Gastroesophageal sphincter (tissue), 4 donors: ENCODE data around the gene SCG3. TPM values are rescaled to one million over a fixed set of nuclear protein-coding genes. Genes with fewer than 3 reads are reported as not detected.

Experiments used
- ATAC-seq: fragments of 150-250 bp; one replicate; pipeline ENCODE4 v1.9.1; 2016; ENCODE audit warnings: mild to moderate bottlenecking, moderate library complexity
- H3K27ac ChIP-seq, 4 donors: fragments of 200-600 bp; sonication (generic) in 3 of 4; 1 replicate in 3 of 4; 2 replicates in 1 of 4; pipeline ENCODE4 v1.5.1; 2016 to 2019
- H3K27me3 ChIP-seq: fragments of 200-600 bp; sonication (generic); one replicate; pipeline ENCODE4 v1.5.1; 2019
- H3K36me3 ChIP-seq, 2 donors: fragments of 200-600 bp; sonication (generic); one replicate each; pipeline ENCODE4 v1.5.1; 2019; ENCODE audit warnings: control low read depth in 1 of 2
- H3K4me1 ChIP-seq, 3 donors: fragments of 200-600 bp; sonication (generic); 1 replicate in 2 of 3; 2 replicates in 1 of 3; pipeline ENCODE4 v1.5.1; 2016 to 2019; ENCODE audit warnings: control low read depth in 2 of 3
- H3K4me3 ChIP-seq, 2 donors: fragments of 200-600 bp; sonication (generic); one replicate each; pipeline ENCODE4 v1.5.1; 2019; ENCODE audit warnings: mild to moderate bottlenecking in 1 of 2, moderate library complexity in 1 of 2
- H3K9me3 ChIP-seq, 3 donors: fragments of 200-600 bp; sonication (generic); one replicate each; pipeline ENCODE4 v1.5.1; 2017 to 2019; ENCODE audit warnings: control low read depth in 2 of 3
- CTCF ChIP-seq, 4 experiments: fragments of 200-600 bp in 2 of 4; fragments of 450-650 bp in 2 of 4; sonication (generic) in 1 of 4; IDR thresholded peaks; one replicate each; pipeline ENCODE4 v1.5.1; 2017 to 2019; ENCODE audit warnings: antibody characterized with exemption in 4 of 4, mild to moderate bottlenecking in 2 of 4, moderate library complexity in 2 of 4
- EP300 ChIP-seq: sonication (generic); formaldehyde crosslinking; IDR thresholded peaks from one replicate; pipeline ENCODE4 v1.6.1; 2017; ENCODE audit warnings: antibody characterized with exemption, mild to moderate bottlenecking
- POLR2A ChIP-seq, 2 donors: fragments of 450-650 bp; IDR thresholded peaks; one replicate each; pipeline ENCODE4 v1.6.1; 2017; ENCODE audit warnings: antibody characterized with exemption in 2 of 2, mild to moderate bottlenecking in 2 of 2, moderate library complexity in 1 of 2
- POLR2AphosphoS5 ChIP-seq: sonication (generic); formaldehyde crosslinking; IDR thresholded peaks from one replicate; pipeline ENCODE4 v1.6.1; 2017; ENCODE audit warnings: antibody characterized with exemption
- WGBS, 2 donors: methylation state at CpG; one replicate each; pipeline ENCODE4 v1.1.5; 2018; ENCODE audit warnings: low coverage in 1 of 2; 5-methylcytosine and 5-hydroxymethylcytosine counted together
- total RNA-seq, 4 donors: library from RNA; depleted of rRNA; stranded (reverse); fragments of >200 nt; gene quantifications; one replicate each; pipeline ENCODE4 v1.1.0, GENCODE V29; 2016

SCG3 gene
- total RNA-seq, 4 donors from 2014 or later: 0.31 to 0.54 (median 0.54) TPM; not detected in 1

- TF ChIP-seq POLR2A (IDR thresholded peaks at IDR 0.05) (no peak), POLR2AphosphoS5 (no peak), EP300 (no peak), CTCF (IDR thresholded peaks at IDR 0.05) (no peak)
- H3K36me3 ChIP-seq: no peaks in the 10 kb centered on the region
- H3K9me3 ChIP-seq: no peaks in the 10 kb centered on the region
- H3K27me3 ChIP-seq: peaks cover under 1% of the 10 kb centered on the region
- WGBS, 2 donors: 83 to 96% methylated on average over 1 to 2 of the region's 2 CpGs
- no peak overlapping the region for H3K27ac ChIP-seq
- no peaks in the 10 kb centered on the region for H3K4me1 ChIP-seq
- no peak overlapping the region for H3K4me3 ChIP-seq
- no peak for ATAC-seq
These were observed 15.9 kb downstream of the SCG3 start for GRCh38 chr15:51697163-51697562.

- no peak for TF ChIP-seq POLR2AphosphoS5
- no peak for TF ChIP-seq EP300
- TF ChIP-seq POLR2A (IDR thresholded peaks at IDR 0.05): no peak
- TF ChIP-seq CTCF (IDR thresholded peaks at IDR 0.05): no peak
- 70 to 80% methylated on average over 1 of the region's 1 CpG for WGBS, 2 donors
These were observed 18.1 kb downstream of the SCG3 start for GRCh38 chr15:51699373-51699772.

GRCh38 chr15:51702710-51703109 is 21.4 kb downstream of the SCG3 start:
- Histone ChIP-seq H3K27ac (no peak overlapping the region), H3K4me3 (no peak overlapping the region), H3K27me3 (no peaks in the 10 kb centered on the region), H3K36me3 (no peaks in the 10 kb centered on the region), H3K9me3 (no peaks in the 10 kb centered on the region), H3K4me1 (peaks cover 0 to under 1% (median 0%) of the 10 kb centered on the region in 3 donors)
- no peak for ATAC-seq
- 64 to 67% methylated on average over 1 of the region's 1 CpG for WGBS, 2 donors
- TF ChIP-seq CTCF (IDR thresholded peaks at IDR 0.05) (no peak), POLR2A (IDR thresholded peaks at IDR 0.05) (no peak), EP300 (no peak), POLR2AphosphoS5 (no peak)

More at GRCh38 chr15:51699373-51699772, 18.1 kb downstream of the SCG3 start:
- no peaks in the 10 kb centered on the region for H3K27me3 ChIP-seq
- no peak for ATAC-seq
- no peaks in the 10 kb centered on the region for H3K4me1 ChIP-seq
- H3K36me3 ChIP-seq: no peaks in the 10 kb centered on the region
- H3K4me3 ChIP-seq: no peak overlapping the region
- no peaks in the 10 kb centered on the region for H3K9me3 ChIP-seq
- H3K27ac ChIP-seq: no peak overlapping the region

- Histone ChIP-seq H3K4me3 (no peak overlapping the region), H3K9me3 (no peaks in the 10 kb centered on the region), H3K27me3 (no peaks in the 10 kb centered on the region), H3K4me1 (peaks cover 0 to 6% (median 0%) of the 10 kb centered on the region in 3 donors), H3K27ac (peak overlapping the region in 1 of 4 donors; percentile 33), H3K36me3 (no peaks in the 10 kb centered on the region)
- TF ChIP-seq POLR2AphosphoS5 (no peak), POLR2A (IDR thresholded peaks at IDR 0.05) (no peak), CTCF (IDR thresholded peaks at IDR 0.05) (no peak), EP300 (no peak)
- no peak for ATAC-seq
- 66 to 79% methylated on average over 2 to 5 of the region's 5 CpGs for WGBS, 2 donors
These were observed 25.0 kb downstream of the SCG3 start for GRCh38 chr15:51706291-51706690.

GRCh38 chr15:51706926-51707608 is 25.8 kb downstream of the SCG3 start:
- Histone ChIP-seq H3K27me3 (no peaks in the 10 kb centered on the region), H3K27ac (peak overlapping the region in 1 of 4 donors; percentile 8), H3K4me3 (no peak overlapping the region), H3K36me3 (no peaks in the 10 kb centered on the region), H3K9me3 (no peaks in the 10 kb centered on the region), H3K4me1 (peaks cover 0 to 6% (median 0%) of the 10 kb centered on the region in 3 donors)
- no peak for TF ChIP-seq POLR2AphosphoS5
- no peak for TF ChIP-seq EP300
- TF ChIP-seq POLR2A (IDR thresholded peaks at IDR 0.05): no peak
- TF ChIP-seq CTCF (IDR thresholded peaks at IDR 0.05): no peak
- WGBS, 2 donors: 24 to 96% methylated on average over 2 of the region's 2 CpGs
- ATAC-seq: no peak
